Measurements from ENCODE around the gene HOXB8.

Gene HOXB8

DNA sequence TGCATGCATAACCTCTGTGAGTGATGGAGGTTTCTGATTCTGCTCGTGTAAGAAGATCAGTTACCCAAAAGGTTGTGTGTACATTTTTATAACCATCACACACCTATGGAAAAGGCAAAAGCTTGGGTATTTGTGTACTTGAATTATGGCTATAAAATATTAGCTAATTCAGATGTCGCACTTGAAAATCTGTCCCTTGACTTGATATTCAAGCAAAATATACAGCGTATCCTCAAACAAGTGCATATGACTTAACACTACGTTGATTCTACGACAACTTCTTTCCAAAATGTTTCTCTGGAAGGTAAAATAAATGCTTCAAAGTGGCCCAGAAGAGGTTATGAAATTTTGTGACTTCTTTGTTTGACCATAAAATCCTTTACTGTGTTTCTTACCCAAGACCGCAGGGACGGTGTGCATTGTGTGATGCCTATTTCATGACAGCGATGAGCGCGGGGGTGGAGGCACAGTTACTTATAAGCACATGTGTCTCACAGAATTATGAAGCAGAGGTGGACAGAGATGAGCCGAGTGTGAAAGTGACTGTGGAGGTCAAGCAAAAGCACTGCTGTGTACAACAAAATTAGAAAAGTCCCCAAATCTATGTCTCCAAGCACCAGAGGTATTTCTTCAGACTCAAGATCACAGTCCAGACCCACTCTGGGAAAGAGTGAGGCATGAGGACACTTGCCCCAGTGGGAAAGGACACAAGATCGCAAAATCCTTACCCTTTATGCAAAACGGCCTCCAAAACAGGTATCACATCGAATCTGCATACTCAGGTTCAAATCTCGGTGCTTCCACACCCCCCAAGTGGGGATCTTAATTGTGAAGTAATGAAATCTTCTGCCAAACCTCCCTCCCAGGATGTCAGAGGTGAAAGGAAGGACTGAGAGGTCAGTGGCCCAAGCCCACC, 15.2 kb upstream of the HOXB8 start:
- no peaks in the 10 kb centered on the region for H3K9me3 ChIP-seq (ENCODE audit: control insufficient read depth in 2 of 2, low read length in 2 of 2)
- peak overlapping the region; percentile 17 to 71 for H3K4me3 ChIP-seq (ENCODE audit: low read length in 2 of 2)
- H3K27ac ChIP-seq (ENCODE audit: low read depth in 2 of 2, low read length in 2 of 2) = peak overlapping the region; percentile 89
- H3K4me1 ChIP-seq (ENCODE audit: control insufficient read depth in 2 of 2, insufficient read depth in 2 of 2, low read length in 2 of 2) = peaks cover 56 to 72% of the 10 kb centered on the region in 2 donors
- H3K9ac ChIP-seq (ENCODE audit: low read depth in 1 of 2, low read length in 2 of 2) = peak overlapping the region; percentile 52 to 86
- H3K36me3 ChIP-seq (ENCODE audit: control insufficient read depth in 2 of 2, insufficient read depth in 2 of 2, low read length in 2 of 2) = no peaks in the 10 kb centered on the region
- peaks cover 25 to 36% of the 10 kb centered on the region in 2 donors for H3K27me3 ChIP-seq (ENCODE audit: control insufficient read depth in 2 of 2, insufficient read depth in 2 of 2, low read length in 2 of 2)

DNA sequence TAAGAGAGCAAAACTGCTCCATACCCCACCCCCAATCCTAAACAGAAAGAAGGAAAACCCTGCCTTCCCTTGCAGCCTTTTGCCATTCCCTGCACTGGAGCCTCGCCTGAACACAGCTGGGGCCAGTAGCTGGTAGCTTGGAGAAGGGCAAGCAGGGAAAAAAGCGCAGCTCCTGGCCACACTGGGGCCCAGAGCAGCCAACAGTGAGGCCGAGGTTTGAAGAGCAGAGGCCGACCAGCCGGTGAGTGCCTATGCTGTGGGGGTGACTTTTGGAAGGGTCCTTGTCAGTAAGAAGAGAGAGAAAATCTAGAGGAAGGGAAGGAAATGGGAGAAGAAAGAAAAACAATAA, 14.3 kb upstream of the HOXB8 start:
- Histone ChIP-seq H3K9me3 (ENCODE audit: control insufficient read depth in 2 of 2, low read length in 2 of 2) (no peaks in the 10 kb centered on the region), H3K9ac (ENCODE audit: low read depth in 1 of 2, low read length in 2 of 2) (peak overlapping the region; percentile 57 to 84), H3K4me1 (ENCODE audit: control insufficient read depth in 2 of 2, insufficient read depth in 2 of 2, low read length in 2 of 2) (peaks cover 52 to 69% of the 10 kb centered on the region in 2 donors), H3K27ac (ENCODE audit: low read depth in 2 of 2, low read length in 2 of 2) (peak overlapping the region; percentile 91 to 94), H3K4me3 (ENCODE audit: low read length in 2 of 2) (peak overlapping the region; percentile 5 to 71), H3K27me3 (ENCODE audit: control insufficient read depth in 2 of 2, insufficient read depth in 2 of 2, low read length in 2 of 2) (peaks cover 25 to 37% of the 10 kb centered on the region in 2 donors), H3K36me3 (ENCODE audit: control insufficient read depth in 2 of 2, insufficient read depth in 2 of 2, low read length in 2 of 2) (no peaks in the 10 kb centered on the region)

DNA sequence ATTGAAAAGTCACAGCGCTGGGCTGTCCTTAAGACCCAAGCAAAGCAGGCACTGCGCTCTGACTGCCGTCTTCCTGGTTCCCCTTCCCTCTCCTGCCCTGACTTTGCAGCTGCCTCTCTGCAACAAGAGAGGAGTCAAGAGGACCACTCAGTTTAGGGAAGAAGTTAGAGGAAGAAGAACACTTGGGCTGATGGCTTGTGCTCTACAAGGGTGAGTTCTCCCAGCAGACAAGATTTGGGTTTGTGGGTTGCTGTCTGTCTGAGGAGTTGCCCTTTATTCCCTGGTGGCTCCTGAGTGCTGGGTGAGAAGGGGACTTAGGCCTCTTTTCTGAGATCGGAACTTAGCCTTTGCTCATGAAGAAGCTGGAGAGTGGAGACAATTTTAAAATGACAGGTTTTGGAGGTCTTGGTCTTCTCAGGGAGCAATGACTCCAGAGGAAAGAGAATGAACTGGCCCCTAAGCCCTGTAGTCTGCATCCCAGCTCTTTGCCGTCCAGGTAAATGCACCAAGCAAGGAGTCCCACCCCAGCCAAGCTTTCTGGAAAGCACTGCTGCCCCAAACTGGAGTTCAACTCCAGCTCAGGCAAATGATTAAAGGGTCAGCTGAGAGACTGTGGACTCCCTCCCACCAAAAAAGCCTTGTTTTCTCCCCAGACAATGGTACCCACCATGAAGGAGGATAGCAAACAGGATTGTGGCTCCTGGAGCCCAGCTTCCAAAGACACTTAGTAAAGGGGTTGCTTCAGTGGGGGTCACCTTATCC, 13.7 kb upstream of the HOXB8 start:
- Histone ChIP-seq H3K36me3 (ENCODE audit: control insufficient read depth in 2 of 2, insufficient read depth in 2 of 2, low read length in 2 of 2) (no peaks in the 10 kb centered on the region), H3K4me1 (ENCODE audit: control insufficient read depth in 2 of 2, insufficient read depth in 2 of 2, low read length in 2 of 2) (peaks cover 53 to 69% of the 10 kb centered on the region in 2 donors), H3K9me3 (ENCODE audit: control insufficient read depth in 2 of 2, low read length in 2 of 2) (no peaks in the 10 kb centered on the region), H3K27me3 (ENCODE audit: control insufficient read depth in 2 of 2, insufficient read depth in 2 of 2, low read length in 2 of 2) (peaks cover 25 to 40% of the 10 kb centered on the region in 2 donors), H3K4me3 (ENCODE audit: low read length in 2 of 2) (peak overlapping the region; percentile 5 to 71), H3K9ac (ENCODE audit: low read depth in 1 of 2, low read length in 2 of 2) (peak overlapping the region; percentile 68 to 84), H3K27ac (ENCODE audit: low read depth in 2 of 2, low read length in 2 of 2) (peak overlapping the region; percentile 91 to 94)

DNA sequence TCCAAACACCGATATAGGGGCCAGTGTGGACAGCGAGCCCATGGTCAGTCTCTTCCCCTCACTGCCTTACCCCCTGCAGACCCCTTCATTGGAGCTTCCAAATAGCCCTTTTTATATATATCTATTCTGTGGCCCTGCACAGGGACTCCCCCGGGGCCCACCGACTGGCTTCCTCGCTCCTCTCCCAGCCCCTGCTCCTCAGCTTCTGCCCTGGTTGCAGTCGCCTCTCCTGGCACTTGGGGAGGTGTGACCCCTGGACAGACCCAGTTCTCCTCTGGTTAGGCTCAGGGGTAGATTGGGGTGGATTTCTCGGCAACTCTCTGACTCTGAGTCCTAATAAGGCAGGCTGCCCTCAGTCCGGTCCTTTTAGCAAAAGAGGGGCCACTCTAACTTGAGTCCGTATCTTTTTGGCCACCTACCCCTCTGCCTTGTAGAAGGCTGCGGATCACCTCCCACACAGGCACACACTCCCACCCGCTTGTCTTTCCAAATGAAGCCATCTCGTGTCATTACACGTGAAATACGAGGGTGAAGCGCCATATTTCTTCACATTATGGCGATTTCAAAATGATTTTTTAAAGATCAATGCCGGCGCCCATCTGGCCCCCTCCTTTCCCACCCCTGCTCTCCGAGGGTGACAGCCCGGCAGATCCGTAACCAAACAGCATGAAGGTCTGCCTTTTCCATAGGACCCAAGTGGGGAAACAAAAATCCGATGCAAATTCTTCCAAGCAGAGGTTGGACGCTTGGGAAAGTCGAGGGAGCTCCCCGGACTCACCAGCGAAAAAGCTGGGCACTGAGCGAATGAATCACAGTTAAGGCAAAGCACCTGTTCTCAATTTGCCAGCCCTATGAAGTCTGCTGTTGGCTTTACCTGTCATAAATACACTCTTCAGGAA, 12.8 kb upstream of the HOXB8 start:
- peaks cover 53 to 64% of the 10 kb centered on the region in 2 donors for H3K4me1 ChIP-seq (ENCODE audit: control insufficient read depth in 2 of 2, insufficient read depth in 2 of 2, low read length in 2 of 2)
- H3K36me3 ChIP-seq (ENCODE audit: control insufficient read depth in 2 of 2, insufficient read depth in 2 of 2, low read length in 2 of 2) = no peaks in the 10 kb centered on the region
- peaks cover 21 to 44% of the 10 kb centered on the region in 2 donors for H3K27me3 ChIP-seq (ENCODE audit: control insufficient read depth in 2 of 2, insufficient read depth in 2 of 2, low read length in 2 of 2)
- no peaks in the 10 kb centered on the region for H3K9me3 ChIP-seq (ENCODE audit: control insufficient read depth in 2 of 2, low read length in 2 of 2)
- H3K9ac ChIP-seq (ENCODE audit: low read depth in 1 of 2, low read length in 2 of 2) = peak overlapping the region; percentile 68 to 84
- H3K27ac ChIP-seq (ENCODE audit: low read depth in 2 of 2, low read length in 2 of 2) = peak overlapping the region; percentile 91 to 94
- H3K4me3 ChIP-seq (ENCODE audit: low read length in 2 of 2) = peak overlapping the region; percentile 71 to 74

DNA sequence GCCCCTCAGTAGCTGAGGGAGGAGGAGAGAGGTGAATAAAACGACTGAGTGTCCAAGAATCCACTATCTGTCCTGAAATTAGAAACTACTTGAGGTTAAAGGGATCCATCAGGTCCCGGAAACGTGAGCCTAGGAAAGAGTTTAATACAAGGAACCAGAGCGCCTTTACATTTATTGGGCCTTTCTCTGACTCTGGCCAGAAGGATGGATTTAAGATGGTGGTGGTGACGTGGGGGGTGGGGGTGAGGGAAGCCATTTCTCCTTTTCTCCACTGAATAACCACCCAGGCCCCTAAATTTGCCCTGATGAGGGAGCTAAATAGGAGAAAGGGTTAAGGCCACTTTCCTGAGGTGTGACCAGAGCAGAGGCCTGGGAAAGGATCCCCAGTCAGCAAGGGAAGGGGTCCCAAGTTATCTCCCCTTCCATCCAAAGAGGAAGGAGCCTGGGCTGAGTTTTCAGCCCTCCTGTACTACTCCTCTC, 12.1 kb upstream of the HOXB8 start:
- Histone ChIP-seq H3K9ac (ENCODE audit: low read depth in 1 of 2, low read length in 2 of 2) (peak overlapping the region; percentile 68 to 84), H3K27ac (ENCODE audit: low read depth in 2 of 2, low read length in 2 of 2) (peak overlapping the region; percentile 91 to 94), H3K9me3 (ENCODE audit: control insufficient read depth in 2 of 2, low read length in 2 of 2) (no peaks in the 10 kb centered on the region), H3K27me3 (ENCODE audit: control insufficient read depth in 2 of 2, insufficient read depth in 2 of 2, low read length in 2 of 2) (peaks cover 21 to 42% of the 10 kb centered on the region in 2 donors), H3K36me3 (ENCODE audit: control insufficient read depth in 2 of 2, insufficient read depth in 2 of 2, low read length in 2 of 2) (no peaks in the 10 kb centered on the region), H3K4me1 (ENCODE audit: control insufficient read depth in 2 of 2, insufficient read depth in 2 of 2, low read length in 2 of 2) (peaks cover 52 to 59% of the 10 kb centered on the region in 2 donors), H3K4me3 (ENCODE audit: low read length in 2 of 2) (peak overlapping the region; percentile 71 to 74)

DNA sequence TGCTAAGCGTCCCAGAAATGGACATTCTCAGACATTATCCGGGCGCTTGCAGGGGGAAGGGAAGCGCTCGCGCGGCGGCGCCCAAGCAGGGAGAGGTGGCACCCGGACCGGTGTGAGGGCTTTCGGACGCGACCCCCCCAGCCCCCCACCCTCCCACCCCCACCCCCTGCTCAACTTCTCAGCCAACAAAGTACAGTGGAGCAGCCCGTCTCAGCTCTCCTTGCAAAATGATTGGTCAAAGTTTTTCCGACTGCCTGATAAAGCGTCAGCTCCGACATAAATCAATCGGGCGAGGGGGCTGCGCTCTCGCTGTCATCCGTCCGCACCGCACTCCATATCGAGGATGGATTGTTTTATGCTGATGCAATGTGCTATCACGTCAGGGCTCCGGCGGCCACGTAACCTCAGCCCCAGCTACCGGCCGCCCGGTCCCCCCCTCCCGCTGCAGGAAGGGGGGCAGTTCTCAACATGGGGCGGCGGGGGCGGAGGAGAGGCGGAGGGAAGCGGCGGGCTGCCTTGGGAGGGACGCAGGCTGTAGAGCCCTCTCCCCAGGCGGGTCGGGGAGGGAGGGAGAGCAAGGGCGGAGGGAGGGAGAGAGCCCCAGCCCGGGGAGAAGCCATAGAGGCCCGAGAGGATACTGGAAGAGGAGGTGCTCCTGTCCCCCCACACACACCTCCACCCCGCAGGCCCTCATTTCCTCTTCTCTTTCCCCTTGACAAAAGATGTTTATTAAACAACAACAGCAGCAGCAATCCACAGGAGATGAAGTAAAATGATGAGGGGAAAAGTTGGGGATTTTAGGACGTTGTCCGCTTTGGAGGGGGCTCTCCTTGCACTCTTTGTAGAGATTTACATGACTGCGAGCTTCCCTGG, 11.4 kb upstream of the HOXB8 start, which contains the start of gene HOXB9:
Gene HOXB9, minus strand, starts transcription at position 114 of the 873 bp plus-strand sequence. Its CDS starts 89 bp downstream, at position 25.
- H3K36me3 ChIP-seq (ENCODE audit: control insufficient read depth in 2 of 2, insufficient read depth in 2 of 2, low read length in 2 of 2) = no peaks in the 10 kb centered on the region
- H3K4me1 ChIP-seq (ENCODE audit: control insufficient read depth in 2 of 2, insufficient read depth in 2 of 2, low read length in 2 of 2) = peaks cover 52 to 57% of the 10 kb centered on the region in 2 donors
- peak within 1 kb of the TSS; percentile 72 to 74 for H3K4me3 ChIP-seq (ENCODE audit: low read length in 2 of 2)
- peaks cover 21 to 48% of the 10 kb centered on the region in 2 donors for H3K27me3 ChIP-seq (ENCODE audit: control insufficient read depth in 2 of 2, insufficient read depth in 2 of 2, low read length in 2 of 2)
- H3K27ac ChIP-seq (ENCODE audit: low read depth in 2 of 2, low read length in 2 of 2) = peak within 1 kb of the TSS; percentile 91 to 94
- peak within 1 kb of the TSS; percentile 75 to 84 for H3K9ac ChIP-seq (ENCODE audit: low read depth in 1 of 2, low read length in 2 of 2)
- no peaks in the 10 kb centered on the region for H3K9me3 ChIP-seq (ENCODE audit: control insufficient read depth in 2 of 2, low read length in 2 of 2)

DNA sequence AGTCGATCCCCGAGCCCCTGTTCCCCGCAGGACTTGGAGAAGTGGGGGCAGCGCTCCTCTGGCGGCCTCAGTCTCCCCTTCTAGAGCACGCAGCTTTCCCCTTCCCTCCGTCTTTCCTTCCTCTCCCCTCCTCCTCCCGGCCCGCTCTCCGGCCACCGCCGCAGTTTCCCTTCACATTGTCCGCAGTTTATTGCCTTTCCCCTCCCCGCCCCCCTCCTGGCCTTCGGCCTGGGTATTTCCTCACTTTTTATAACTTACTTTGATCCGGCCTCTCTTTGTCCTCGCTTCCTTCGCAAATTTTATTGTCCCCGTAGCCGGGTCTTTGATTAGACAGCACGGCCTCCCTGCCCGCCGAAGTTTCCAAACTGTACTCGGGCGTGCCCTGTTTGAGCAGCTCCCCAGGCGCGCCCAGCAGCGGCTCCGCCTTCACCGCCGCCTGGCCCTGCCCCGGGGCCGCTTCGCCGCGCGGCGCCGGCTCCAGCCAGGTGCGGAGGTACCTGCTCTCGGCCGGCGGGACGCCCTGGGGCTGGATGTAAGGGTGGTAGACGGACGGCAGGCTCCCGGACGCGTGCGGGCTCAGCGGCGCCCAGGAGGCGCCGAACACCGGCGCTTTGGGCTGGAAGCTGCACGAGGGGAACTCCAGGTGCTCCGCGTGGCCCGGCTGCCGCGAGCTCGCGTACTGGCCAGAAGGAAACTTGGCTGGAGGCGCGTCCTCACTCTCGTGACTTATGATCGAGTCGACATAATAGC, 10.6 kb upstream of the HOXB8 start:
- Histone ChIP-seq H3K9ac (ENCODE audit: low read depth in 1 of 2, low read length in 2 of 2) (peak overlapping the region; percentile 75 to 84), H3K4me3 (ENCODE audit: low read length in 2 of 2) (peak overlapping the region; percentile 72 to 74), H3K9me3 (ENCODE audit: control insufficient read depth in 2 of 2, low read length in 2 of 2) (no peaks in the 10 kb centered on the region), H3K36me3 (ENCODE audit: control insufficient read depth in 2 of 2, insufficient read depth in 2 of 2, low read length in 2 of 2) (no peaks in the 10 kb centered on the region), H3K27ac (ENCODE audit: low read depth in 2 of 2, low read length in 2 of 2) (peak overlapping the region; percentile 91 to 94), H3K4me1 (ENCODE audit: control insufficient read depth in 2 of 2, insufficient read depth in 2 of 2, low read length in 2 of 2) (peaks cover 54 to 55% of the 10 kb centered on the region in 2 donors), H3K27me3 (ENCODE audit: control insufficient read depth in 2 of 2, insufficient read depth in 2 of 2, low read length in 2 of 2) (peaks cover 17 to 48% of the 10 kb centered on the region in 2 donors)

DNA sequence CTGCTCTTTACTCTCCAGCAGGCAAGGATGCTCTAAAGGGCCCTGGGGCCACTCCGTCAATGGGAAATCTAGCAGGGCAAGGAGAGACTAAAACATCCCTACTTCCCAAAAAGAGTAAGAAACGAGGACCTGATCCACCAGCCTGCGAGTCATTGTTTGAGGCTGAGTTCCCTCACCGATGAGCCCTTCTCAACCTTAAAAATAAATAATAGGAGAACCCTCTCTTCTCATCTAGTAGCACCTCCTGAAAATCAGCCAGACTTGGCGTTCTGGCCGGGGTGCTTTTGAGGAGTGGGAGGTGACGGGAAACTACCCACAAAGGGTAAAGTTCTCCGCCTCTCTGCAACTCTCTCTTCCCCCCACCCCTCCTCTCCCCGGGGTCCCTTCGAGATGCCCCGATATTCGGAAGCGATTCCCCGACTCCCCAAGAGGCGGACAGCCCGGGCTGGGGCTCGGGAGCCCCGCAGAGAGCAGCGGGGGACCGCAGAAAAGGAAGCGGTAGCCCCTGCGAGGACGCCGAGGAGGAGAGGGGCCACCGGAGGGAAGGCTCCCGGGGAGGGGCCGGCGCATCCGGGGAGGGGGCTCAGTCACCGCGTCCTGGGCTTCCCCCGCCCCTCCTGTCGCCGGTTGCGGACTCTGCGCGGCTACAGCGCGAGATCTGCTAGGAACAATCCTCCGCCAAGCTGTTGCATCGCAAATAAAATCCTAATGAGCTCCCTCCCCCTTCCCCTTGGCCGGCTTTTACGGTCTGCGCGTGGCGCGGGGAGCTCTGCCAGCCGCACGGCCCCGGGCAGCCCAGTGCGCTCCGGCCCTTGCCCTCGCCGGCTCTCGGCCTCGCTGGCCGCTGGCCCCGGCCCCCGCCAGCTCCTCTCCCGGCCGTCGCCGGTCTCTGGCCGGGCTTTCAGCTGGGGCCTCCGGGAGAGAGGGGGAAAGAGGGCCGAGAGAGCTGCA, 9.7 kb upstream of the HOXB8 start:
- no peaks in the 10 kb centered on the region for H3K9me3 ChIP-seq (ENCODE audit: control insufficient read depth in 2 of 2, low read length in 2 of 2)
- H3K4me1 ChIP-seq (ENCODE audit: control insufficient read depth in 2 of 2, insufficient read depth in 2 of 2, low read length in 2 of 2) = peaks cover 54 to 56% of the 10 kb centered on the region in 2 donors
- H3K27ac ChIP-seq (ENCODE audit: low read depth in 2 of 2, low read length in 2 of 2) = peak overlapping the region; percentile 91 to 94
- peaks cover 17 to 43% of the 10 kb centered on the region in 2 donors for H3K27me3 ChIP-seq (ENCODE audit: control insufficient read depth in 2 of 2, insufficient read depth in 2 of 2, low read length in 2 of 2)
- H3K4me3 ChIP-seq (ENCODE audit: low read length in 2 of 2) = peak overlapping the region; percentile 69 to 74
- H3K36me3 ChIP-seq (ENCODE audit: control insufficient read depth in 2 of 2, insufficient read depth in 2 of 2, low read length in 2 of 2) = no peaks in the 10 kb centered on the region
- peak overlapping the region; percentile 63 to 84 for H3K9ac ChIP-seq (ENCODE audit: low read depth in 1 of 2, low read length in 2 of 2)

All from mucosa of rectum (tissue), 2 donors.